Panc1 (cell line): ENCODE results near the gene UBXN11. TPM values are rescaled to one million over a fixed set of nuclear protein-coding genes. Genes with fewer than 3 reads are reported as not detected.

ENCODE experiments used
- ATAC-seq: fragments of 200-7000 bp; cut with Tn5 transposase; 2 replicates; pipeline ENCODE4 v1.9.1; 2020; ENCODE audit warnings: mild to moderate bottlenecking, moderate library complexity
- BruUV-seq: library from RNA; stranded (reverse); fragments of 400-500 nt; replicated peaks from 2 replicates; lab custom pipeline; 2021; lab: Mats Ljungman, UMichigan
- CTCF ChIA-PET: fragments of 300-600 bp; sonication (Branson Sonifier 250); formaldehyde crosslinking; loops from one replicate; lab custom pipeline; 2022; ENCODE audit warnings: antibody characterized with exemption; lab: Charles Lee
- POLR2A ChIA-PET: fragments of 300-600 bp; sonication (Branson Sonifier 250); formaldehyde crosslinking; loops from one replicate; lab custom pipeline; 2022; ENCODE audit warnings: antibody characterized with exemption; lab: Charles Lee
- DNase-seq: peaks from one replicate; pipeline ENCODE4 v3.0.0-alpha.2; 2010; ENCODE audit warnings: low read depth, low spot score
- H3K27ac ChIP-seq: 2 replicates; pipeline ENCODE4 v1.5.1; 2011; ENCODE audit warnings: mild to moderate bottlenecking, low read length, inconsistent platforms
- H3K27me3 ChIP-seq: fragments of 200-500 bp; sonication (Bioruptor generic); 2 replicates; pipeline ENCODE4 v1.6.0; 2014; ENCODE audit warnings: low read length, inconsistent platforms; ENCODE audit not compliant: control insufficient read depth, insufficient read depth
- H3K36me3 ChIP-seq: fragments of 200-500 bp; sonication (Bioruptor generic); 2 replicates; pipeline ENCODE4 v1.5.1; 2014; ENCODE audit warnings: inconsistent platforms, mild to moderate bottlenecking, low read length, moderate library complexity; ENCODE audit not compliant: control insufficient read depth, insufficient read depth
- H3K4me1 ChIP-seq: 2 replicates; pipeline ENCODE4 v1.5.1; 2011; ENCODE audit warnings: inconsistent platforms, mild to moderate bottlenecking, low read length, moderate library complexity; ENCODE audit not compliant: control insufficient read depth, insufficient read depth
- H3K4me3 ChIP-seq, 2 experiments: 2 replicates each; pipeline ENCODE4 v1.5.1; 2011 to 2012; ENCODE audit warnings: low read depth in 2 of 2, low read length in 2 of 2, mild to moderate bottlenecking in 2 of 2, inconsistent platforms in 1 of 2, moderate library complexity in 1 of 2
- H3K9me3 ChIP-seq: fragments of 200-500 bp; sonication (Bioruptor generic); 2 replicates; pipeline ENCODE4 v1.5.1; 2014; ENCODE audit warnings: low read depth, mild to moderate bottlenecking, inconsistent platforms, low read length, moderate library complexity; ENCODE audit not compliant: control insufficient read depth, insufficient read depth
- POLR2AphosphoS5 ChIP-seq: IDR thresholded peaks from 2 replicates; pipeline ENCODE4 v1.6.1; 2012; ENCODE audit warnings: mild to moderate bottlenecking, low read depth, low read length, moderate library complexity
- SIN3A ChIP-seq: IDR thresholded peaks from 2 replicates; pipeline ENCODE4 v1.6.1; 2012; ENCODE audit warnings: low read depth, mild to moderate bottlenecking, low read length, moderate library complexity, borderline replicate concordance; ENCODE audit not compliant: insufficient read depth
- TCF7L2 ChIP-seq: IDR thresholded peaks from 2 replicates; pipeline ENCODE4 v1.6.1; 2011; ENCODE audit warnings: mild to moderate bottlenecking, low read depth, low read length, inconsistent platforms
- in situ Hi-C: cut with HindIII; loops from 2 replicates; pipeline ENCODE4 v1.10.0; 2016; ENCODE audit warnings: low sequenced_read_pairs, low pct_unique_long_range_greater_than_20kb
- intact Hi-C: fragments of 100-400 bp; cut with micrococcal nuclease; formaldehyde crosslinking; loops from one replicate; pipeline ENCODE4 v1.10.0; 2022; ENCODE audit not compliant: unreplicated experiment
- total RNA-seq: library from RNA; stranded (reverse); gene quantifications from one replicate; pipeline ENCODE4 v1.2.1, GENCODE V29; 2021; ENCODE audit not compliant: unreplicated experiment
- TF ChIP-seq, protein P1 (sequence below): fragments of 450-650 bp; IDR thresholded peaks from 2 replicates; pipeline ENCODE4 v1.5.1; 2017; ENCODE audit warnings: mild to moderate bottlenecking
- TF ChIP-seq, protein P2 (sequence below), 2 experiments: IDR thresholded peaks; 2 replicates each; pipeline ENCODE4 v1.6.1; 2011 to 2012; ENCODE audit warnings: low read depth in 2 of 2, control low read depth in 1 of 2, low read length in 1 of 2, mild to moderate bottlenecking in 1 of 2, moderate library complexity in 1 of 2; ENCODE audit not compliant: insufficient read depth in 1 of 2

The UBXN11 gene
- total RNA-seq, 1 experiment from 2014 or later, result 23.7 TPM

DNA sequence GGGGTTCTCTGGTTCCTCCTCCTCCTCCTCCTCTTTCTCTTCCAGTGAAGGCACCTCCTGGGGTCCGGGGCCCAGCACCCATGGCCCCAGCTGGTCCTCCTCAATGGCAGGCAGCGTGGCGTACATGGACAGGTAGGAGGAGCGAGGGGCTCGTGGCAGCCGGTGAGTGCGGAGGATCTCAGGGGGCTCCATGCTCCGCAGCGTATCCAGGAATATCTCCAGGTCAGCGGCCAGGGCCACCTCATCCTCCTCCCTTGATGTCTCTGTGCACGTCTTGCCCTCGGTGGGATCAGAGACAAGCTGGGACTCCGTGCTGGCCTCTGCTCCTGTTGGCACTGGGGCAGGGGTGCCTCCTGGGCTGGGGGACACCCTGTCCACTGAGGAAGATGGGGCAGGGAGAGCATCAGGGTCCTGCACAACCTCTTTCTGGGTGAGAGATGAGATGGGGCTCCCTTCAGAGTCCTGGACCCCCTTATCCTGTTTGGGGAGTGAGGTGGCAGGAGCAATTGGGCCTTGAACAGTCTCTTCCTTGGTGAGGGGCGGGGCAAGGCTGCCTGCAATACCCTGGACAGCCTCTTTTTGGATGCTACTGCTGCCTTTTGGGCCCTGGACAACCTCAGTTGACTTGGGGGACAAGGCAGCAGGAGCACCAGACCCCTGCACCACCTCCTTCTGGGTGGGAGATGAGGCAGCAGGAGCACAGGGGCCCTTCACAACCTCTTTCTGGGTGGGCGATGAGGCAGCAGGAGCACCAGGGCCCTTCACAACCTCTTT is 37.9 kb upstream of the UBXN11 start:
- BruUV-seq, result no TSS peak
- POLR2A ChIA-PET, result interaction anchor here (0.5 kb wide), 1 partner anchor 404 kb away, joined by 4 read pairs; no protein-coding TSS in a partner anchor

DNA sequence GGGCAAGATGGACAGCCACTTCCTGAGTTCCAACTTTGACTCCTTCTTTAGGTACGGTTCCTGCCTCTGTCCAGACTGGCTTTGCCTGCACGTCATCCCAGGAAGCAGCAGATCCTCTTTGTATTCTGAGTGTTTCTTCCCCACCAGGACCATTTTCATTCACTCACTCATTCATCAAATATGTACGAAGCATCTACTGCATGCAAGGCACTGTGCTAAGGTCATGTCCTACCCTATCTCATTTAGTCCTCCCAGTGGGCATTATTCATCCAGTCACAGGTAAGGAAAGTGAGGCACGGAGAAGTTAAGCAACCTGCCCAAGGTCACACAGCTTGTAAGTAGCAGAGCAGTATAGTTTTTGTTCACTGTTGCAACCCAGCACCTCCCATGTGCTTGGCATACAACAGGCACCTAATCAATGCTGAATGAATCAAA is 33.6 kb upstream of the UBXN11 start:
- Histone ChIP-seq H3K9me3 (no peaks in the 10 kb centered on the region), H3K27me3 (no peaks in the 10 kb centered on the region), H3K4me1 (no peaks in the 10 kb centered on the region), H3K27ac (no peak overlapping the region), H3K36me3 (no peaks in the 10 kb centered on the region), H3K4me3 (no peak overlapping the region)
- ChIA-PET CTCF (interaction anchor here (0.6 kb wide), 2 partner anchors 21 to 24 kb away, joined by 4 read pairs; no protein-coding TSS in a partner anchor), POLR2A (no interaction called here)
- in situ Hi-C loops (no loop called here), intact Hi-C loops (no loop called here)
- no TSS peak for BruUV-seq
- TF ChIP-seq, protein P1, sequence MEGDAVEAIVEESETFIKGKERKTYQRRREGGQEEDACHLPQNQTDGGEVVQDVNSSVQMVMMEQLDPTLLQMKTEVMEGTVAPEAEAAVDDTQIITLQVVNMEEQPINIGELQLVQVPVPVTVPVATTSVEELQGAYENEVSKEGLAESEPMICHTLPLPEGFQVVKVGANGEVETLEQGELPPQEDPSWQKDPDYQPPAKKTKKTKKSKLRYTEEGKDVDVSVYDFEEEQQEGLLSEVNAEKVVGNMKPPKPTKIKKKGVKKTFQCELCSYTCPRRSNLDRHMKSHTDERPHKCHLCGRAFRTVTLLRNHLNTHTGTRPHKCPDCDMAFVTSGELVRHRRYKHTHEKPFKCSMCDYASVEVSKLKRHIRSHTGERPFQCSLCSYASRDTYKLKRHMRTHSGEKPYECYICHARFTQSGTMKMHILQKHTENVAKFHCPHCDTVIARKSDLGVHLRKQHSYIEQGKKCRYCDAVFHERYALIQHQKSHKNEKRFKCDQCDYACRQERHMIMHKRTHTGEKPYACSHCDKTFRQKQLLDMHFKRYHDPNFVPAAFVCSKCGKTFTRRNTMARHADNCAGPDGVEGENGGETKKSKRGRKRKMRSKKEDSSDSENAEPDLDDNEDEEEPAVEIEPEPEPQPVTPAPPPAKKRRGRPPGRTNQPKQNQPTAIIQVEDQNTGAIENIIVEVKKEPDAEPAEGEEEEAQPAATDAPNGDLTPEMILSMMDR, result no peak
- TF ChIP-seq SIN3A (no peak), POLR2AphosphoS5 (no peak), TCF7L2 (no peak)
- TF ChIP-seq, protein P2, sequence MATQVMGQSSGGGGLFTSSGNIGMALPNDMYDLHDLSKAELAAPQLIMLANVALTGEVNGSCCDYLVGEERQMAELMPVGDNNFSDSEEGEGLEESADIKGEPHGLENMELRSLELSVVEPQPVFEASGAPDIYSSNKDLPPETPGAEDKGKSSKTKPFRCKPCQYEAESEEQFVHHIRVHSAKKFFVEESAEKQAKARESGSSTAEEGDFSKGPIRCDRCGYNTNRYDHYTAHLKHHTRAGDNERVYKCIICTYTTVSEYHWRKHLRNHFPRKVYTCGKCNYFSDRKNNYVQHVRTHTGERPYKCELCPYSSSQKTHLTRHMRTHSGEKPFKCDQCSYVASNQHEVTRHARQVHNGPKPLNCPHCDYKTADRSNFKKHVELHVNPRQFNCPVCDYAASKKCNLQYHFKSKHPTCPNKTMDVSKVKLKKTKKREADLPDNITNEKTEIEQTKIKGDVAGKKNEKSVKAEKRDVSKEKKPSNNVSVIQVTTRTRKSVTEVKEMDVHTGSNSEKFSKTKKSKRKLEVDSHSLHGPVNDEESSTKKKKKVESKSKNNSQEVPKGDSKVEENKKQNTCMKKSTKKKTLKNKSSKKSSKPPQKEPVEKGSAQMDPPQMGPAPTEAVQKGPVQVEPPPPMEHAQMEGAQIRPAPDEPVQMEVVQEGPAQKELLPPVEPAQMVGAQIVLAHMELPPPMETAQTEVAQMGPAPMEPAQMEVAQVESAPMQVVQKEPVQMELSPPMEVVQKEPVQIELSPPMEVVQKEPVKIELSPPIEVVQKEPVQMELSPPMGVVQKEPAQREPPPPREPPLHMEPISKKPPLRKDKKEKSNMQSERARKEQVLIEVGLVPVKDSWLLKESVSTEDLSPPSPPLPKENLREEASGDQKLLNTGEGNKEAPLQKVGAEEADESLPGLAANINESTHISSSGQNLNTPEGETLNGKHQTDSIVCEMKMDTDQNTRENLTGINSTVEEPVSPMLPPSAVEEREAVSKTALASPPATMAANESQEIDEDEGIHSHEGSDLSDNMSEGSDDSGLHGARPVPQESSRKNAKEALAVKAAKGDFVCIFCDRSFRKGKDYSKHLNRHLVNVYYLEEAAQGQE (IDR thresholded peaks at IDR 0.05; ENCODE audit: insufficient read depth in 1 of 2, low read depth in 2 of 2, low read length in 1 of 2), result no peak
- no peak for DNase-seq
- no peak for ATAC-seq

More for the DNA sequence above, 37.9 kb upstream of the UBXN11 start:
- no peaks in the 10 kb centered on the region for H3K36me3 ChIP-seq
- in situ Hi-C loops, result no loop called here
- H3K27me3 ChIP-seq, result no peaks in the 10 kb centered on the region
- DNase-seq (no peak), ATAC-seq (no peak)
- H3K4me1 ChIP-seq, result no peaks in the 10 kb centered on the region
- TF ChIP-seq POLR2AphosphoS5 (no peak), SIN3A (no peak), TCF7L2 (no peak)
- TF ChIP-seq, protein P1, result no peak
- TF ChIP-seq, protein P2 (IDR thresholded peaks at IDR 0.05; ENCODE audit: insufficient read depth in 1 of 2, low read depth in 2 of 2, low read length in 1 of 2), result no peak
- intact Hi-C loops, result no loop called here
- CTCF ChIA-PET, result no interaction called here
- no peaks in the 10 kb centered on the region for H3K9me3 ChIP-seq
- H3K4me3 ChIP-seq, result no peak overlapping the region
- H3K27ac ChIP-seq, result no peak overlapping the region
